HepG2 (cell line): ENCODE results near the gene ZNF530. TPM values are rescaled to one million over a fixed set of nuclear protein-coding genes. Genes with fewer than 3 reads are reported as not detected.

Source experiments
- AGO2 ChIP-seq: fragments of 200-400 bp; formaldehyde crosslinking; optimal IDR thresholded peaks from 2 replicates; pipeline ENCODE3; 2017; ENCODE audit warnings: mild to moderate bottlenecking, low read depth, low read length, moderate library complexity
- ARNTL ChIP-seq: sonication (generic); formaldehyde crosslinking; IDR thresholded peaks from 2 replicates; pipeline ENCODE4 v1.4.0; 2020; ENCODE audit warnings: mild to moderate bottlenecking, missing genetic modification reagents
- BORCS8-MEF2B ChIP-seq: sonication (generic); formaldehyde crosslinking; IDR thresholded peaks from 2 replicates; pipeline ENCODE4 v1.8.0; 2022; ENCODE audit warnings: mild to moderate bottlenecking, missing genetic modification reagents
- CC2D1A ChIP-seq: sonication (generic); formaldehyde crosslinking; IDR thresholded peaks from 2 replicates; pipeline ENCODE4 v1.8.1; 2023; ENCODE audit warnings: mild to moderate bottlenecking, missing genetic modification reagents
- HOXA3 ChIP-seq: sonication (generic); formaldehyde crosslinking; IDR thresholded peaks from 2 replicates; pipeline ENCODE4 v1.5.0; 2020; ENCODE audit warnings: missing genetic modification reagents
- HOXD1 ChIP-seq: sonication (generic); formaldehyde crosslinking; IDR thresholded peaks from 2 replicates; pipeline ENCODE4 v1.5.0; 2020; ENCODE audit warnings: missing genetic modification reagents
- KLF12 ChIP-seq: sonication (generic); formaldehyde crosslinking; IDR thresholded peaks from 2 replicates; pipeline ENCODE4 v1.4.0; 2020; ENCODE audit warnings: missing genetic modification reagents, borderline replicate concordance
- MAFF ChIP-seq: IDR thresholded peaks from 2 replicates; pipeline ENCODE4 v1.6.1; 2011; ENCODE audit warnings: low read depth, low read length, improper control_type of control experiment
- MYNN ChIP-seq: sonication (generic); formaldehyde crosslinking; IDR thresholded peaks from 2 replicates; pipeline ENCODE4 v1.4.0; 2020; ENCODE audit warnings: mild to moderate bottlenecking, low read depth, missing genetic modification reagents
- NKX3-1 ChIP-seq: sonication (generic); formaldehyde crosslinking; IDR thresholded peaks from 2 replicates; pipeline ENCODE4 v1.5.0; 2020; ENCODE audit warnings: missing genetic modification reagents
- RXRA ChIP-seq: sonication (generic); formaldehyde crosslinking; IDR thresholded peaks from 2 replicates; pipeline ENCODE4 v1.5.1; 2020; ENCODE audit warnings: missing genetic modification reagents
- U2AF2 ChIP-seq: fragments of 200-400 bp; formaldehyde crosslinking; IDR thresholded peaks from 2 replicates; pipeline ENCODE4 v1.6.1; 2017; ENCODE audit warnings: low read depth, mild to moderate bottlenecking, low read length
- ZBTB38 ChIP-seq: sonication (generic); formaldehyde crosslinking; IDR thresholded peaks from 2 replicates; pipeline ENCODE4 v1.5.1; 2020; ENCODE audit warnings: mild to moderate bottlenecking, missing genetic modification reagents
- ZNF335 ChIP-seq: sonication (generic); formaldehyde crosslinking; IDR thresholded peaks from 2 replicates; pipeline ENCODE4 v1.4.0; 2020; ENCODE audit warnings: missing genetic modification reagents
- ZNF567 ChIP-seq: sonication (generic); formaldehyde crosslinking; IDR thresholded peaks from 2 replicates; pipeline ENCODE4 v1.8.1; 2023; ENCODE audit warnings: mild to moderate bottlenecking, missing genetic modification reagents, borderline replicate concordance
- polyA plus RNA-seq, 8 experiments: library from polyadenylated mRNA; depleted of rRNA in 3 of 8; stranded (reverse) in 7 of 8; unstranded in 1 of 8; fragments of >200 nt; fragmentation: Illumina TruSeq in 4 of 8; extraction: Trizol in 4 of 8; gene quantifications; 2 replicates each; pipeline versions ENCODE4 v1.2.1 to v1.2.3, GENCODE V29; 2011 to 2016; ENCODE audit warnings: low read depth in 4 of 8, missing spikeins in 1 of 8, mixed read lengths in 1 of 8; ENCODE audit not compliant: insufficient read depth in 1 of 8
- total RNA-seq, 5 experiments: library from RNA; depleted of rRNA; stranded (reverse); fragments of >200 nt; fragmentation: Illumina TruSeq; extraction: Trizol; gene quantifications; 2 replicates each; pipeline ENCODE4 v1.2.3, GENCODE V29; 2016; ENCODE audit warnings: low read depth in 1 of 5
- TF ChIP-seq, protein P1 (sequence below), 2 experiments: sonication (generic) in 1 of 2; formaldehyde crosslinking in 1 of 2; IDR thresholded peaks; 2 replicates each; pipeline versions ENCODE4 v1.6.1 to v1.9.0; 2014 to 2022; ENCODE audit warnings: antibody characterized with exemption in 1 of 2, borderline replicate concordance in 1 of 2, inconsistent platforms in 1 of 2, low read depth in 1 of 2, missing genetic modification reagents in 1 of 2
- TF ChIP-seq, protein P2 (sequence below): sonication (generic); formaldehyde crosslinking; IDR thresholded peaks from 2 replicates; pipeline ENCODE4 v1.5.1; 2020; ENCODE audit warnings: mild to moderate bottlenecking, missing genetic modification reagents, moderate library complexity

The ZNF530 gene
- total and polyA plus RNA-seq, 2 of the 13 experiments (the other 11 are each of a cell fraction or from before 2014, with no cell fraction given) = 1.1 to 7.8 TPM

DNA sequence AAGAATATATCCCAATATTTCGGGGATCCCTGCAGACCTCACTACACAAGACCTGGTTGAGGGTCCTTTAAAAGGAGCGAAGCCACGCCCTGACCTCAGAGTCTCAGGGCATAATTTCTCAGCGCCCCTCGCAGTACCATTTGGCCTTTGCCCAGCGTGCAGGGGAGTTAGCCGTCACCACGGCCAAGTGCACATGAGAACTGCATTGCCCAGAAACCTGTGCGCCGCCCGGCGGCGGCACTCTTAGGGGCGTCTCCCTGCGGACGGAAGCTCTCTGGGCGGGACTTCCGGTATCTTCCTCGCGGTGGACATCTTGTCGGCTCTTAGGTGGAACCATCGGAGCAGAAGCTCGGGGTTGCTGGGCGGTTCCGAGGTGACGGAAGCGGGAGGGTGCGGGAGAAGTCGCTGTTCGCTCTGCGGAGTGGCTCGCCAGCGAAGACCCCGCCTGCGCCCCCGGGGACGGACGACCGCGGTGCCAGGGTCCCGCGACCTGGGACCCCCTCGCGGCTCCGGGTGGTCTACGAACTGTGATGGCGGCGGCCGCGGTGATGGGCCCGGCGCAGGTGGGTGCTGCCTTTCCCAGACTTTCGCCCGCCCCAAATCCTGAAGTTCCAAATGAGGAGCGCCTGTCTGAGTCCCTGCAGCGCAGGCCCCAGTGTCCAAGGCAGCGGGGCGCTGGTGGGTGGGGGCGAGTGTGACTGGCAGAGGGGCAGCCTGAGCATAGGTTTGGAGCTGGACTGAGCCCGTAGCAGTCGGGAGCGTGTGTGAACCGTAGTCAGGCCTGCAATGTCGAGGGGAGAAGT lies 14.5 kb downstream of the ZNF530 start, which contains the start of gene ZNF134 (continued):
- TF ChIP-seq NKX3-1 (CRISPR knock-in tag) = peak; percentile 74; the same call in 1 of the 2 replicates
- peak; percentile 89 for TF ChIP-seq HOXA3 (CRISPR knock-in tag)
- peak; percentile 92 for TF ChIP-seq AGO2
- TF ChIP-seq RXRA (CRISPR knock-in tag) = peak; percentile 55; the same call in 1 of the 2 replicates
- TF ChIP-seq KLF12 (CRISPR knock-in tag) = 0 out of 2 replicates have a peak, but pooled peaks have one; percentile 84
- TF ChIP-seq BORCS8-MEF2B (CRISPR knock-in tag) = peak; percentile 77; the same call in 1 of the 2 replicates
- TF ChIP-seq HOXD1 (CRISPR knock-in tag) = 0 out of 2 replicates have a peak, but pooled peaks have one; percentile 39
- TF ChIP-seq, protein P1, sequence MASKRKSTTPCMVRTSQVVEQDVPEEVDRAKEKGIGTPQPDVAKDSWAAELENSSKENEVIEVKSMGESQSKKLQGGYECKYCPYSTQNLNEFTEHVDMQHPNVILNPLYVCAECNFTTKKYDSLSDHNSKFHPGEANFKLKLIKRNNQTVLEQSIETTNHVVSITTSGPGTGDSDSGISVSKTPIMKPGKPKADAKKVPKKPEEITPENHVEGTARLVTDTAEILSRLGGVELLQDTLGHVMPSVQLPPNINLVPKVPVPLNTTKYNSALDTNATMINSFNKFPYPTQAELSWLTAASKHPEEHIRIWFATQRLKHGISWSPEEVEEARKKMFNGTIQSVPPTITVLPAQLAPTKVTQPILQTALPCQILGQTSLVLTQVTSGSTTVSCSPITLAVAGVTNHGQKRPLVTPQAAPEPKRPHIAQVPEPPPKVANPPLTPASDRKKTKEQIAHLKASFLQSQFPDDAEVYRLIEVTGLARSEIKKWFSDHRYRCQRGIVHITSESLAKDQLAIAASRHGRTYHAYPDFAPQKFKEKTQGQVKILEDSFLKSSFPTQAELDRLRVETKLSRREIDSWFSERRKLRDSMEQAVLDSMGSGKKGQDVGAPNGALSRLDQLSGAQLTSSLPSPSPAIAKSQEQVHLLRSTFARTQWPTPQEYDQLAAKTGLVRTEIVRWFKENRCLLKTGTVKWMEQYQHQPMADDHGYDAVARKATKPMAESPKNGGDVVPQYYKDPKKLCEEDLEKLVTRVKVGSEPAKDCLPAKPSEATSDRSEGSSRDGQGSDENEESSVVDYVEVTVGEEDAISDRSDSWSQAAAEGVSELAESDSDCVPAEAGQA (IDR thresholded peaks at IDR 0.05; ENCODE audit: low read depth) = no peak
- TF ChIP-seq, protein P1 (CRISPR knock-in tag; IDR thresholded peaks at IDR 0.05; ENCODE audit: borderline replicate concordance) = 0 out of 2 replicates have a peak, but pooled peaks have one; percentile 52
- TF ChIP-seq MAFF = no peak
- TF ChIP-seq, protein P2, sequence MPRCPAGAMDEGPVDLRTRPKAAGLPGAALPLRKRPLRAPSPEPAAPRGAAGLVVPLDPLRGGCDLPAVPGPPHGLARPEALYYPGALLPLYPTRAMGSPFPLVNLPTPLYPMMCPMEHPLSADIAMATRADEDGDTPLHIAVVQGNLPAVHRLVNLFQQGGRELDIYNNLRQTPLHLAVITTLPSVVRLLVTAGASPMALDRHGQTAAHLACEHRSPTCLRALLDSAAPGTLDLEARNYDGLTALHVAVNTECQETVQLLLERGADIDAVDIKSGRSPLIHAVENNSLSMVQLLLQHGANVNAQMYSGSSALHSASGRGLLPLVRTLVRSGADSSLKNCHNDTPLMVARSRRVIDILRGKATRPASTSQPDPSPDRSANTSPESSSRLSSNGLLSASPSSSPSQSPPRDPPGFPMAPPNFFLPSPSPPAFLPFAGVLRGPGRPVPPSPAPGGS (CRISPR knock-in tag) = peak; percentile 56; the same call in 1 of the 2 replicates
- no peak for TF ChIP-seq ZNF567
- TF ChIP-seq MYNN (CRISPR knock-in tag) = no peak; the same call in 1 of the 2 replicates
- TF ChIP-seq ZBTB38 = peak; percentile 36
- TF ChIP-seq U2AF2 = no peak
- TF ChIP-seq ZNF335 (CRISPR knock-in tag) = 0 out of 2 replicates have a peak, but pooled peaks have one; percentile 55
- no peak for TF ChIP-seq CC2D1A (CRISPR knock-in tag)
- 0 out of 2 replicates have a peak, but pooled peaks have one; percentile 24 for TF ChIP-seq ARNTL (CRISPR knock-in tag)
